Measurements from ENCODE around the gene KRTAP10-4.

The KRTAP10-4 gene

GRCh38 chr21:44602463-44602850 lies 28.9 kb downstream of the KRTAP10-4 start:
- ATAC-seq (ENCODE audit: insufficient read depth, low read depth) (no peak), DNase-seq (no peak)
- Histone ChIP-seq H2AFZ (ENCODE audit: low read depth, low read length) (no peak overlapping the region), H3K27ac (ENCODE audit: low read length) (no peak overlapping the region), H3K4me1 (ENCODE audit: insufficient read depth, low read length) (no peaks in the 10 kb centered on the region), H3K9ac (ENCODE audit: low read depth, low read length) (no peak overlapping the region), H3K4me2 (ENCODE audit: insufficient read depth, low read length) (no peak overlapping the region), H3K79me2 (ENCODE audit: insufficient read depth, low read length) (no peaks in the 10 kb centered on the region), H3K4me3 (ENCODE audit: low read depth in 1 of 2, low read length in 2 of 2) (no peak overlapping the region), H3K9me3 (ENCODE audit: insufficient read depth, low read length, severe bottlenecking) (no peaks in the 10 kb centered on the region), H4K20me1 (ENCODE audit: insufficient read depth, low read length) (no peaks in the 10 kb centered on the region), H3K36me3 (ENCODE audit: insufficient read depth, low read length) (no peaks in the 10 kb centered on the region), H3K27me3 (ENCODE audit: insufficient read depth, low read length, poor library complexity) (no peaks in the 10 kb centered on the region)
- TF ChIP-seq, protein P1, sequence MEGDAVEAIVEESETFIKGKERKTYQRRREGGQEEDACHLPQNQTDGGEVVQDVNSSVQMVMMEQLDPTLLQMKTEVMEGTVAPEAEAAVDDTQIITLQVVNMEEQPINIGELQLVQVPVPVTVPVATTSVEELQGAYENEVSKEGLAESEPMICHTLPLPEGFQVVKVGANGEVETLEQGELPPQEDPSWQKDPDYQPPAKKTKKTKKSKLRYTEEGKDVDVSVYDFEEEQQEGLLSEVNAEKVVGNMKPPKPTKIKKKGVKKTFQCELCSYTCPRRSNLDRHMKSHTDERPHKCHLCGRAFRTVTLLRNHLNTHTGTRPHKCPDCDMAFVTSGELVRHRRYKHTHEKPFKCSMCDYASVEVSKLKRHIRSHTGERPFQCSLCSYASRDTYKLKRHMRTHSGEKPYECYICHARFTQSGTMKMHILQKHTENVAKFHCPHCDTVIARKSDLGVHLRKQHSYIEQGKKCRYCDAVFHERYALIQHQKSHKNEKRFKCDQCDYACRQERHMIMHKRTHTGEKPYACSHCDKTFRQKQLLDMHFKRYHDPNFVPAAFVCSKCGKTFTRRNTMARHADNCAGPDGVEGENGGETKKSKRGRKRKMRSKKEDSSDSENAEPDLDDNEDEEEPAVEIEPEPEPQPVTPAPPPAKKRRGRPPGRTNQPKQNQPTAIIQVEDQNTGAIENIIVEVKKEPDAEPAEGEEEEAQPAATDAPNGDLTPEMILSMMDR (IDR thresholded peaks at IDR 0.05; ENCODE audit: borderline replicate concordance, extremely low read depth, low read length, poor library complexity, severe bottlenecking): no peak
- no peak for TF ChIP-seq EZH2 (IDR thresholded peaks at IDR 0.05; ENCODE audit: borderline replicate concordance, low read depth, low read length, severe bottlenecking)

GRCh38 chr21:44603109-44603875 lies 29.8 kb downstream of the KRTAP10-4 start:
- no peak overlapping the region for H3K4me3 ChIP-seq (ENCODE audit: low read depth in 1 of 2, low read length in 2 of 2)
- DNase-seq (no peak), ATAC-seq (ENCODE audit: insufficient read depth, low read depth) (no peak)
- H3K36me3 ChIP-seq (ENCODE audit: insufficient read depth, low read length): no peaks in the 10 kb centered on the region
- H4K20me1 ChIP-seq (ENCODE audit: insufficient read depth, low read length): no peaks in the 10 kb centered on the region
- TF ChIP-seq, protein P1 (IDR thresholded peaks at IDR 0.05; ENCODE audit: borderline replicate concordance, extremely low read depth, low read length, poor library complexity, severe bottlenecking): no peak
- TF ChIP-seq EZH2 (IDR thresholded peaks at IDR 0.05; ENCODE audit: borderline replicate concordance, low read depth, low read length, severe bottlenecking): no peak
- no peak overlapping the region for H3K27ac ChIP-seq (ENCODE audit: low read length)
- no peaks in the 10 kb centered on the region for H3K4me1 ChIP-seq (ENCODE audit: insufficient read depth, low read length)
- H3K9me3 ChIP-seq (ENCODE audit: insufficient read depth, low read length, severe bottlenecking): no peaks in the 10 kb centered on the region
- no peak overlapping the region for H2AFZ ChIP-seq (ENCODE audit: low read depth, low read length)
- no peaks in the 10 kb centered on the region for H3K79me2 ChIP-seq (ENCODE audit: insufficient read depth, low read length)
- no peak overlapping the region for H3K9ac ChIP-seq (ENCODE audit: low read depth, low read length)
- H3K4me2 ChIP-seq (ENCODE audit: insufficient read depth, low read length): no peak overlapping the region
- no peaks in the 10 kb centered on the region for H3K27me3 ChIP-seq (ENCODE audit: insufficient read depth, low read length, poor library complexity)

- Histone ChIP-seq H3K4me3 (ENCODE audit: low read depth in 1 of 2, low read length in 2 of 2) (no peak overlapping the region), H3K4me1 (ENCODE audit: insufficient read depth, low read length) (no peaks in the 10 kb centered on the region), H3K36me3 (ENCODE audit: insufficient read depth, low read length) (no peaks in the 10 kb centered on the region), H3K79me2 (ENCODE audit: insufficient read depth, low read length) (no peaks in the 10 kb centered on the region), H3K9ac (ENCODE audit: low read depth, low read length) (no peak overlapping the region), H4K20me1 (ENCODE audit: insufficient read depth, low read length) (no peaks in the 10 kb centered on the region), H3K27me3 (ENCODE audit: insufficient read depth, low read length, poor library complexity) (no peaks in the 10 kb centered on the region), H3K27ac (ENCODE audit: low read length) (no peak overlapping the region), H3K4me2 (ENCODE audit: insufficient read depth, low read length) (no peak overlapping the region), H3K9me3 (ENCODE audit: insufficient read depth, low read length, severe bottlenecking) (no peaks in the 10 kb centered on the region), H2AFZ (ENCODE audit: low read depth, low read length) (no peak overlapping the region)
- no peak for DNase-seq
- no peak for ATAC-seq (ENCODE audit: insufficient read depth, low read depth)
- TF ChIP-seq EZH2 (IDR thresholded peaks at IDR 0.05; ENCODE audit: borderline replicate concordance, low read depth, low read length, severe bottlenecking): no peak
- TF ChIP-seq, protein P1 (IDR thresholded peaks at IDR 0.05; ENCODE audit: borderline replicate concordance, extremely low read depth, low read length, poor library complexity, severe bottlenecking): no peak
Observed at GRCh38 chr21:44603911-44604310, 30.4 kb downstream of the KRTAP10-4 start.

Data from DND-41 (cell line).